Upper lobe of left lung (tissue), 4 donors: ENCODE measurements around the gene KCTD21.

ENCODE experiments used
- CTCF ChIP-seq, 6 experiments: fragments of 450-650 bp in 4 of 6; fragments of 200-600 bp in 2 of 6; sonication (generic) in 2 of 6; IDR thresholded peaks; one replicate each; pipeline ENCODE4 v1.5.1; 2016 to 2019; ENCODE audit warnings: antibody characterized with exemption in 6 of 6
- EP300 ChIP-seq, 4 donors: sonication (generic); formaldehyde crosslinking; IDR thresholded peaks; one replicate each; pipeline ENCODE4 v1.5.1; 2017; ENCODE audit warnings: antibody characterized with exemption in 4 of 4, control low read depth in 2 of 4
- POLR2AphosphoS5 ChIP-seq, 2 donors: sonication (generic); formaldehyde crosslinking; IDR thresholded peaks; one replicate each; pipeline ENCODE4 v1.5.1; 2017; ENCODE audit warnings: antibody characterized with exemption in 2 of 2

GRCh38 chr11:78208257-78209165, 20.1 kb upstream of the KCTD21 start:
- TF ChIP-seq CTCF (IDR thresholded peaks at IDR 0.05) (no peak), POLR2AphosphoS5 (IDR thresholded peaks at IDR 0.05) (no peak), EP300 (IDR thresholded peaks at IDR 0.05) (no peak)
